ENCODE measurements around the gene SPACA1.

SPACA1 gene

DNA sequence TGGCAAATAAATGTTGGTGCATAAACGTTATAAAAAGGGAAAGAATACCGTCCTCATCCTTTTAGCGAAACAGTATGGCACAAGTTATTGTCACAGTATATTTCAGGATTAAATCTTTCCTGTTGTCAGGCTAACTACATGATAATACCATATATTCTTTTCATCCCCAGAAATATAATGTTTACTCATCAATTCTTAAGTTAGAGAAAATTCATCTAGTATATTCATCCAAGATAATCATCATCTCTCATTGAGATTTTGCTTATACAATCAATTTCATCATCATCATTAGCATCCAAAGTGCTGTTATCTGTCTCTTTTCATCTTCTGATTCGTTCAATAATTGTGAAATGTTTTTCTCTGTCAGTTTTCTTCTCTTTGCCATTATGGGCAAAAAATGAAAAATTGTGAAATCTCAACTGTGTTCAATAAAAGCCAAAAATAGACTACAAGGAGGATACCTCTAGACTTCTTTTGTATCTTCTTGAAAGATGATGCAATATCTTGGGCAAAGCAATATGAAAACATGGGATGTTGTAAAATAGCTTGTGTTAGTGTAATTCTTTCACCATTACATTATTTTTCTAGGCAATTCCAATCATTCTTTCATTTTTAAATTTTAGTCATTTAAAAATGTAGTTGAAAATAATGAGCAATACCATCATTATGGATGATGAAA, 2.6 kb downstream of the SPACA1 start:
- H3K4me3 ChIP-seq (ENCODE audit: low read depth, low read length), result no peak overlapping the region
- no peak overlapping the region for H3K27ac ChIP-seq
- H3K36me3 ChIP-seq (ENCODE audit: control insufficient read depth, insufficient read depth, low read length), result no peaks in the 10 kb centered on the region
- no peaks in the 10 kb centered on the region for H3K9me3 ChIP-seq (ENCODE audit: control insufficient read depth, low read length)
- H3K4me2 ChIP-seq (ENCODE audit: low read length), result no peak overlapping the region
- no peaks in the 10 kb centered on the region for H3K4me1 ChIP-seq
- TF ChIP-seq, protein P1, sequence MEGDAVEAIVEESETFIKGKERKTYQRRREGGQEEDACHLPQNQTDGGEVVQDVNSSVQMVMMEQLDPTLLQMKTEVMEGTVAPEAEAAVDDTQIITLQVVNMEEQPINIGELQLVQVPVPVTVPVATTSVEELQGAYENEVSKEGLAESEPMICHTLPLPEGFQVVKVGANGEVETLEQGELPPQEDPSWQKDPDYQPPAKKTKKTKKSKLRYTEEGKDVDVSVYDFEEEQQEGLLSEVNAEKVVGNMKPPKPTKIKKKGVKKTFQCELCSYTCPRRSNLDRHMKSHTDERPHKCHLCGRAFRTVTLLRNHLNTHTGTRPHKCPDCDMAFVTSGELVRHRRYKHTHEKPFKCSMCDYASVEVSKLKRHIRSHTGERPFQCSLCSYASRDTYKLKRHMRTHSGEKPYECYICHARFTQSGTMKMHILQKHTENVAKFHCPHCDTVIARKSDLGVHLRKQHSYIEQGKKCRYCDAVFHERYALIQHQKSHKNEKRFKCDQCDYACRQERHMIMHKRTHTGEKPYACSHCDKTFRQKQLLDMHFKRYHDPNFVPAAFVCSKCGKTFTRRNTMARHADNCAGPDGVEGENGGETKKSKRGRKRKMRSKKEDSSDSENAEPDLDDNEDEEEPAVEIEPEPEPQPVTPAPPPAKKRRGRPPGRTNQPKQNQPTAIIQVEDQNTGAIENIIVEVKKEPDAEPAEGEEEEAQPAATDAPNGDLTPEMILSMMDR (IDR thresholded peaks at IDR 0.05), result no peak
- H2AFZ ChIP-seq, result no peak overlapping the region
- H3K79me2 ChIP-seq, result no peaks in the 10 kb centered on the region
- no peaks in the 10 kb centered on the region for H3K27me3 ChIP-seq (ENCODE audit: control insufficient read depth, insufficient read depth, low read length)
- no peak overlapping the region for H3K9ac ChIP-seq

DNA sequence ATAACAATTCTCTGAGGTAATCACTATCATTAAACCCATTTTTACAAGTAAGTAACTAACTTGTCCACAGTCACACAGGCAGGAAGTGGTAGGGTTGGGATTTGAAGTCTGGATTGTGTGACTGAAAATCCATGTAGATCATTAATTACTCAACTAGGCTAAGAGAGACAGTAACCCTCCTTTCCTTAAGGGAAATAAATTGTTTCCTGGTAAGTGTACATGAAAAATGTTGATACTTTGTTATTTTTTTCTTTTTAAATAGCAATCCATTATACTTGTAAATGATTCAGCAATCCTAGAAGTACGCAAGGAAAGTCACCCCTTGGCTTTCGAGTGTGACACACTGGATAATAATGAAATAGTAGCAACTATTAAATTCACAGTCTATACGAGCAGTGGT, 11.6 kb downstream of the SPACA1 start:
- no peaks in the 10 kb centered on the region for H3K79me2 ChIP-seq
- TF ChIP-seq, protein P1 (IDR thresholded peaks at IDR 0.05), result no peak
- no peak overlapping the region for H3K4me3 ChIP-seq (ENCODE audit: low read depth, low read length)

DNA sequence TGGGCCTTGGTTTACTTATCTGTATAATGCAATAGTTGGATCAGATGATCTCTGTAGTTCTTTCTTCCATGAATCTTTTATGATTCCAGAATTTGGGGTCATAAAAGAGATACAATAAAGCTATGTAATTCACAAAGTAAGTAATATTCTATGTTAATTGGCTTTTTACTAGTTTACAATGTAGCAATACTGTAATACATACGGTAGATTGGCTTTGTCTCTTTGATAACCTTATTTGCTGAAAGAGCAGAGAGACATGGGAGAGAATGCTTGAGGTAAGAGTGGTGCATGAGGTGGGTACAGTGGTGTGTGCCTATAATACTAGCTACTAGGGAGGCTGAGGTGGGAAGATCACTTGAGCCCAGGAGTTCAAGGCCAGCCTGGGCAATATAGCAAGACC, 14.7 kb downstream of the SPACA1 start:
- no peaks in the 10 kb centered on the region for H3K36me3 ChIP-seq (ENCODE audit: control insufficient read depth, insufficient read depth, low read length)
- TF ChIP-seq, protein P1 (IDR thresholded peaks at IDR 0.05), result no peak
- H3K9ac ChIP-seq, result no peak overlapping the region
- H3K4me3 ChIP-seq (ENCODE audit: low read depth, low read length), result no peak overlapping the region
- H3K79me2 ChIP-seq, result no peaks in the 10 kb centered on the region
- no peaks in the 10 kb centered on the region for H3K9me3 ChIP-seq (ENCODE audit: control insufficient read depth, low read length)
- H3K4me2 ChIP-seq (ENCODE audit: low read length), result no peak overlapping the region
- H3K4me1 ChIP-seq, result no peaks in the 10 kb centered on the region
- H2AFZ ChIP-seq, result no peak overlapping the region
- H3K27ac ChIP-seq, result no peak overlapping the region
- no peaks in the 10 kb centered on the region for H3K27me3 ChIP-seq (ENCODE audit: control insufficient read depth, insufficient read depth, low read length)

More for the DNA sequence above, 11.6 kb downstream of the SPACA1 start:
- H3K27me3 ChIP-seq (ENCODE audit: control insufficient read depth, insufficient read depth, low read length), result no peaks in the 10 kb centered on the region
- H3K9ac ChIP-seq, result no peak overlapping the region
- H3K4me1 ChIP-seq, result no peaks in the 10 kb centered on the region
- H3K36me3 ChIP-seq (ENCODE audit: control insufficient read depth, insufficient read depth, low read length), result no peaks in the 10 kb centered on the region
- no peak overlapping the region for H3K4me2 ChIP-seq (ENCODE audit: low read length)
- H3K27ac ChIP-seq, result no peak overlapping the region
- H3K9me3 ChIP-seq (ENCODE audit: control insufficient read depth, low read length), result no peaks in the 10 kb centered on the region
- H2AFZ ChIP-seq, result no peak overlapping the region

DNA sequence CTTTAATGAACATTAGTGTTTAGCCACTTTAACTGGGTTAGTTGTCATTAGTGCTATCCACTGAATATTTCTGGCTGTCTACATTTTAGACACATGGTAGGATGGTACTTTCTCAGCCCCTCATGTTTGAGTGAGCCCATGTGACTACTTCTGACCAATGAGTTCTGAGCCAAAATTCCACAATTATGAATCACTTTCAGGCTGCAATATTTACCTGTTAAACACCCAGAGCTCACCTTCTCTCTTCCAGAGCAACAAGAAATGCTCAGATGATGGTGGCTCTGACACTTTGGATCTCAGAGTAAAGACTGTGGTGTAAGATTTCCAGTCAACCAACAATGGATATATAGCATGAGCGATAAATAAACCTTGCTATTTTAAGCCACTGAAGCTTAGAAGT, 24.8 kb downstream of the SPACA1 start:
- TF ChIP-seq, protein P1 (IDR thresholded peaks at IDR 0.05), result no peak
- Histone ChIP-seq H3K79me2 (no peaks in the 10 kb centered on the region), H3K27ac (no peak overlapping the region), H2AFZ (no peak overlapping the region), H3K9me3 (ENCODE audit: control insufficient read depth, low read length) (no peaks in the 10 kb centered on the region), H3K4me1 (no peaks in the 10 kb centered on the region), H3K4me3 (ENCODE audit: low read depth, low read length) (no peak overlapping the region), H3K9ac (no peak overlapping the region), H3K4me2 (ENCODE audit: low read length) (no peak overlapping the region), H3K27me3 (ENCODE audit: control insufficient read depth, insufficient read depth, low read length) (no peaks in the 10 kb centered on the region), H3K36me3 (ENCODE audit: control insufficient read depth, insufficient read depth, low read length) (no peaks in the 10 kb centered on the region)

DNA sequence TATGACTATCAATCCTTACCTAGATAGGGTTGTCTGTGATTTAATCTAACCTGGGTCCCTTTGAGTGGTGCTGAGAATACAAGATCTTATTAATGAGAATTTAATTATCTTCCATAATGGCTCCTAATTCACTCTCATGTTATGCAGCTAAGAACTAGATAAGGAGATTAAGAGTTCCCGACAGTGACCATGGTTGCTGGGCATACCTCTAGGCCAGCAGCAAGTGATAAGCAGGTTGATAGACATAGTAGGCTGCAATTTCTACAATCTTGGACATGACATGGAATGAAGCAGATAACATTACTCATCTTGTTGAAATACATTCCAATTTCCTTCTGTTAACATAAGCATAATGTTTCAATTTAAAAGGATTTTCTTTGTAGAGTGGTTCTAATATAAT, 27.1 kb downstream of the SPACA1 start:
- no peak overlapping the region for H3K27ac ChIP-seq
- no peaks in the 10 kb centered on the region for H3K27me3 ChIP-seq (ENCODE audit: control insufficient read depth, insufficient read depth, low read length)
- no peaks in the 10 kb centered on the region for H3K9me3 ChIP-seq (ENCODE audit: control insufficient read depth, low read length)
- H3K4me1 ChIP-seq, result no peaks in the 10 kb centered on the region
- H3K79me2 ChIP-seq, result no peaks in the 10 kb centered on the region
- no peaks in the 10 kb centered on the region for H3K36me3 ChIP-seq (ENCODE audit: control insufficient read depth, insufficient read depth, low read length)
- no peak overlapping the region for H2AFZ ChIP-seq
- no peak overlapping the region for H3K4me2 ChIP-seq (ENCODE audit: low read length)
- no peak overlapping the region for H3K9ac ChIP-seq
- TF ChIP-seq, protein P1 (IDR thresholded peaks at IDR 0.05), result no peak
- H3K4me3 ChIP-seq (ENCODE audit: low read depth, low read length), result no peak overlapping the region
